ENCODE results near the gene SPOUT1.
"Not testable (repeated sequence)": the region's sequence is repeated elsewhere in the genome, so short reads cannot be mapped to it uniquely, and the experiment has no call there.

The SPOUT1 gene

GRCh38 chr9:128829477-128830251 lies at the start of gene SPOUT1:
Gene SPOUT1 (minus strand): TSS chr9:128829794. CDS start chr9:128829780, 14 bp downstream.
- peak within 1 kb of the TSS; percentile 93 for H3K4me3 ChIP-seq (ENCODE audit: low read length, poor library complexity, severe bottlenecking)
- peak within 1 kb of the TSS; percentile 90 for H3K4me2 ChIP-seq (ENCODE audit: low read depth, low read length, poor library complexity, severe bottlenecking)
- no peaks in the 10 kb centered on the region for H4K20me1 ChIP-seq (ENCODE audit: insufficient read depth, low read length, poor library complexity, severe bottlenecking)
- H3K36me3 ChIP-seq (ENCODE audit: insufficient read depth, low read length) = peaks cover 7% of the 10 kb centered on the region; the same call in 1 of the 2 replicates
- H3F3A ChIP-seq (ENCODE audit: low read depth) = no peaks in the 10 kb centered on the region
- no peak for TF ChIP-seq EZH2phosphoT487 (IDR thresholded peaks at IDR 0.05; ENCODE audit: borderline replicate concordance)
- TF ChIP-seq CTCF (conservative IDR thresholded peaks at IDR 0.05; ENCODE audit: low read length) = no peak
- no peaks in the 10 kb centered on the region for H3K9me3 ChIP-seq (ENCODE audit: insufficient read depth, low read depth, low read length)
- no peaks in the 10 kb centered on the region for H3K4me1 ChIP-seq (ENCODE audit: insufficient read depth, low read length, poor library complexity, severe bottlenecking)
- no peaks in the 10 kb centered on the region for H3K9me2 ChIP-seq (replicated peaks; ENCODE audit: low read depth, low read length)
- peaks cover 12% of the 10 kb centered on the region for H3K79me2 ChIP-seq (ENCODE audit: insufficient read depth, low read length)
- peak within 1 kb of the TSS; percentile 90 for H2AFZ ChIP-seq (ENCODE audit: low read length)
- peak within 1 kb of the TSS; percentile 88 for H3K9ac ChIP-seq (ENCODE audit: low read depth, low read length, poor library complexity, severe bottlenecking)
- H3K27me3 ChIP-seq (ENCODE audit: insufficient read depth, low read length, poor library complexity, severe bottlenecking) = no peaks in the 10 kb centered on the region

GRCh38 chr9:128877852-128878251 lies 48.3 kb upstream of the SPOUT1 start:
- TF ChIP-seq CTCF (conservative IDR thresholded peaks at IDR 0.05; ENCODE audit: low read length) = peak; percentile 21; the same call in 1 of the 2 replicates
- TF ChIP-seq EZH2phosphoT487 (IDR thresholded peaks at IDR 0.05; ENCODE audit: borderline replicate concordance) = no peak
- no peak overlapping the region for H3K9ac ChIP-seq (ENCODE audit: low read depth, low read length, poor library complexity, severe bottlenecking)
- no peak overlapping the region for H3K4me3 ChIP-seq (ENCODE audit: low read length, poor library complexity, severe bottlenecking)
- no peaks in the 10 kb centered on the region for H3K27me3 ChIP-seq (ENCODE audit: insufficient read depth, low read length, poor library complexity, severe bottlenecking)
- H3K36me3 ChIP-seq (ENCODE audit: insufficient read depth, low read length) = no peaks in the 10 kb centered on the region
- H3F3A ChIP-seq (ENCODE audit: low read depth) = no peaks in the 10 kb centered on the region
- H4K20me1 ChIP-seq (ENCODE audit: insufficient read depth, low read length, poor library complexity, severe bottlenecking) = no peaks in the 10 kb centered on the region
- no peaks in the 10 kb centered on the region for H3K9me2 ChIP-seq (replicated peaks; ENCODE audit: low read depth, low read length)
- H2AFZ ChIP-seq (ENCODE audit: low read length) = no peak overlapping the region
- H3K4me1 ChIP-seq (ENCODE audit: insufficient read depth, low read length, poor library complexity, severe bottlenecking) = no peaks in the 10 kb centered on the region
- H3K9me3 ChIP-seq (ENCODE audit: insufficient read depth, low read depth, low read length) = no peaks in the 10 kb centered on the region
- peaks cover 5% of the 10 kb centered on the region; the same call in 1 of the 2 replicates for H3K79me2 ChIP-seq (ENCODE audit: insufficient read depth, low read length)
- H3K4me2 ChIP-seq (ENCODE audit: low read depth, low read length, poor library complexity, severe bottlenecking) = no peak overlapping the region

- not testable (repeated sequence) for H3K9me2 ChIP-seq (replicated peaks; ENCODE audit: low read depth, low read length); H2AFZ ChIP-seq (ENCODE audit: low read length); H3K27me3 ChIP-seq (ENCODE audit: insufficient read depth, low read length, poor library complexity, severe bottlenecking); H3K4me2 ChIP-seq (ENCODE audit: low read depth, low read length, poor library complexity, severe bottlenecking); H3K4me3 ChIP-seq (ENCODE audit: low read length, poor library complexity, severe bottlenecking); H3K4me1 ChIP-seq (ENCODE audit: insufficient read depth, low read length, poor library complexity, severe bottlenecking); H3K36me3 ChIP-seq (ENCODE audit: insufficient read depth, low read length); H3K9ac ChIP-seq (ENCODE audit: low read depth, low read length, poor library complexity, severe bottlenecking); H3K79me2 ChIP-seq (ENCODE audit: insufficient read depth, low read length); H4K20me1 ChIP-seq (ENCODE audit: insufficient read depth, low read length, poor library complexity, severe bottlenecking); H3F3A ChIP-seq (ENCODE audit: low read depth); H3K9me3 ChIP-seq (ENCODE audit: insufficient read depth, low read depth, low read length)
These were observed 41.3 kb upstream of the SPOUT1 start for GRCh38 chr9:128870941-128871265.
